HepG2 (cell line): ENCODE measurements around the gene TTLL13. TPM values are rescaled to one million over a fixed set of nuclear protein-coding genes. Genes with fewer than 3 reads are reported as not detected.
"Not testable (repeated sequence)": the region's sequence is repeated elsewhere in the genome, so short reads cannot be mapped to it uniquely, and the experiment has no call there.

Experiments used
- ATAC-seq: fragments of 200-7000 bp; cut with Tn5 transposase; 3 replicates; pipeline ENCODE4 v1.9.1; 2020; ENCODE audit warnings: mild to moderate bottlenecking, moderate library complexity
- BruUV-seq: library from RNA; stranded (reverse); fragments of 400-500 nt; replicated peaks from 2 replicates; lab custom pipeline; 2021; lab: Mats Ljungman, UMichigan
- CTCF ChIA-PET: fragments of 300-600 bp; formaldehyde crosslinking; extraction: SDS; loops from one replicate; lab custom pipeline; 2021; ENCODE audit warnings: low total read pairs, inconsistent platforms, low intra/inter-chr PET ratio; lab: Yijun Ruan, JAX
- POLR2A ChIA-PET: fragments of 350-600 bp; sonication (Branson Sonifier 250); formaldehyde crosslinking; loops from one replicate; lab custom pipeline; 2020; ENCODE audit warnings: antibody characterized with exemption, inconsistent platforms; lab: Yijun Ruan, JAX
- DNase-seq: peaks from one replicate; pipeline ENCODE4 v3.0.0-alpha.2; 2015; ENCODE audit warnings: low spot score
- FAIRE-seq: peaks from 3 replicates; lab custom pipeline; 2011; peaks lifted over from hg19 to GRCh38; lab: Jason Lieb, UNC
- H2AFZ ChIP-seq: one replicate; pipeline ENCODE4 v1.6.1; 2011; ENCODE audit warnings: low read length, inconsistent platforms
- H3K27ac ChIP-seq: fragments of 300-600 bp; 3 replicates; pipeline ENCODE4 v1.8.0; 2011; ENCODE audit warnings: mixed run types, mild to moderate bottlenecking, mixed read lengths, low read length, inconsistent platforms; ENCODE audit not compliant: insufficient read depth; ENCODE audit errors: extremely low read length
- H3K27me3 ChIP-seq, 2 experiments: fragments of 200-600 bp in 1 of 2; 2 replicates in 1 of 2; 3 replicates in 1 of 2; pipeline versions ENCODE4 v1.6.0 to v1.8.0; 2011; ENCODE audit warnings: low read length in 2 of 2, mild to moderate bottlenecking in 2 of 2, moderate library complexity in 2 of 2, inconsistent platforms in 1 of 2; ENCODE audit not compliant: insufficient read depth in 2 of 2, control insufficient read depth in 1 of 2
- H3K36me3 ChIP-seq, 2 experiments: fragments of 200-600 bp in 1 of 2; replicated peaks in 1 of 2; 2 replicates in 1 of 2; 3 replicates in 1 of 2; pipeline versions ENCODE4 v1.5.1 to v1.8.0; 2011; ENCODE audit warnings: low read length in 2 of 2, inconsistent platforms in 1 of 2; ENCODE audit not compliant: insufficient read depth in 2 of 2, control insufficient read depth in 1 of 2
- H3K4me1 ChIP-seq: 2 replicates; pipeline ENCODE4 v1.5.1; 2012; ENCODE audit warnings: low read length, inconsistent platforms; ENCODE audit not compliant: insufficient read depth
- H3K4me2 ChIP-seq: 2 replicates; pipeline ENCODE4 v1.6.0; 2011; ENCODE audit warnings: low read depth, low read length, inconsistent platforms
- H3K4me3 ChIP-seq, 3 experiments: fragments of 200-600 bp in 1 of 3; sonication (generic), shearing (Covaris generic) in 1 of 3; replicated peaks in 1 of 3; 2 replicates each; pipeline ENCODE4 v1.5.1; 2011 to 2016; ENCODE audit warnings: low read length in 3 of 3, inconsistent platforms in 2 of 3, low read depth in 2 of 3, mild to moderate bottlenecking in 2 of 3, control low read depth in 1 of 3, mixed read lengths in 1 of 3; ENCODE audit not compliant: insufficient read depth in 1 of 3
- H3K79me2 ChIP-seq: one replicate; pipeline ENCODE4 v1.6.1; 2011; ENCODE audit warnings: low read length, inconsistent platforms; ENCODE audit not compliant: insufficient read depth
- H3K9ac ChIP-seq: 2 replicates; pipeline ENCODE4 v1.6.0; 2011; ENCODE audit warnings: mild to moderate bottlenecking, low read depth, low read length, inconsistent platforms; ENCODE audit not compliant: insufficient read depth
- H3K9me3 ChIP-seq: 2 replicates; pipeline ENCODE4 v1.5.1; 2012; ENCODE audit warnings: mild to moderate bottlenecking, low read length
- H4K20me1 ChIP-seq: 2 replicates; pipeline ENCODE4 v1.6.0; 2011; ENCODE audit warnings: inconsistent platforms, mild to moderate bottlenecking, low read length, moderate library complexity; ENCODE audit not compliant: insufficient read depth
- GATAD2A ChIP-seq: IDR thresholded peaks from 2 replicates; pipeline ENCODE4 v1.6.1; 2016
- KDM5B ChIP-seq: sonication (generic); formaldehyde crosslinking; IDR thresholded peaks from 2 replicates; pipeline ENCODE4 v1.4.0; 2020; ENCODE audit warnings: missing genetic modification reagents, mild to moderate bottlenecking, borderline replicate concordance
- NONO ChIP-seq, 2 experiments: fragments of 450-650 bp in 1 of 2; sonication (generic) in 1 of 2; formaldehyde crosslinking in 1 of 2; IDR thresholded peaks in 1 of 2; conservative IDR thresholded peaks in 1 of 2; 2 replicates each; pipeline versions ENCODE4 v1.6.1 to v1.8.0; 2017 to 2022; ENCODE audit warnings: mild to moderate bottlenecking in 1 of 2, missing genetic modification reagents in 1 of 2, moderate library complexity in 1 of 2
- POGZ ChIP-seq: sonication (generic); formaldehyde crosslinking; IDR thresholded peaks from 2 replicates; pipeline ENCODE4 v1.4.0; 2020; ENCODE audit warnings: mild to moderate bottlenecking, missing genetic modification reagents
- STAG1 ChIP-seq: sonication (generic); formaldehyde crosslinking; IDR thresholded peaks from 2 replicates; pipeline ENCODE4 v1.4.0; 2020; ENCODE audit warnings: missing genetic modification reagents
- TRIM24 ChIP-seq: sonication (generic); formaldehyde crosslinking; IDR thresholded peaks from 2 replicates; pipeline ENCODE4 v1.8.0; 2022; ENCODE audit warnings: mild to moderate bottlenecking, missing genetic modification reagents
- U2AF2 ChIP-seq: fragments of 200-400 bp; formaldehyde crosslinking; IDR thresholded peaks from 2 replicates; pipeline ENCODE4 v1.6.1; 2017; ENCODE audit warnings: low read depth, mild to moderate bottlenecking, low read length
- ZNF331 ChIP-seq: sonication (generic); formaldehyde crosslinking; IDR thresholded peaks from 2 replicates; pipeline ENCODE4 v1.4.0; 2020; ENCODE audit warnings: missing genetic modification reagents
- WGBS: methylation state at CpG from one replicate; pipeline ENCODE4 v1.1.6; 2017; ENCODE audit warnings: low lambda C conversion rate; 5-methylcytosine and 5-hydroxymethylcytosine counted together
- in situ Hi-C: cut with HindIII; loops from 2 replicates; pipeline ENCODE4 v1.10.0; 2017; ENCODE audit warnings: low pct_unique_long_range_greater_than_20kb; ENCODE audit not compliant: extremely low pct_ligation_motif_present
- intact Hi-C: fragments of 100-400 bp; cut with micrococcal nuclease; formaldehyde crosslinking; loops from one replicate; pipeline ENCODE4 v1.10.0; 2022; ENCODE audit not compliant: unreplicated experiment
- polyA plus RNA-seq, 8 experiments: library from polyadenylated mRNA; depleted of rRNA in 3 of 8; stranded (reverse) in 7 of 8; unstranded in 1 of 8; fragments of >200 nt; fragmentation: Illumina TruSeq in 4 of 8; extraction: Trizol in 4 of 8; gene quantifications; 2 replicates each; pipeline versions ENCODE4 v1.2.1 to v1.2.3, GENCODE V29; 2011 to 2016; ENCODE audit warnings: low read depth in 4 of 8, missing spikeins in 1 of 8, mixed read lengths in 1 of 8; ENCODE audit not compliant: insufficient read depth in 1 of 8
- total RNA-seq, 5 experiments: library from RNA; depleted of rRNA; stranded (reverse); fragments of >200 nt; fragmentation: Illumina TruSeq; extraction: Trizol; gene quantifications; 2 replicates each; pipeline ENCODE4 v1.2.3, GENCODE V29; 2016; ENCODE audit warnings: low read depth in 1 of 5
- TF ChIP-seq, protein P1 (sequence below), 2 experiments: sonication (generic) in 1 of 2; formaldehyde crosslinking in 1 of 2; IDR thresholded peaks; 2 replicates each; pipeline versions ENCODE4 v1.5.1 to v1.6.1; 2011 to 2020; ENCODE audit warnings: borderline replicate concordance in 1 of 2, low read depth in 1 of 2, low read length in 1 of 2, mild to moderate bottlenecking in 1 of 2, missing genetic modification reagents in 1 of 2, moderate library complexity in 1 of 2
- TF ChIP-seq, protein P2 (sequence below): sonication (generic); formaldehyde crosslinking; IDR thresholded peaks from 2 replicates; pipeline ENCODE4 v1.5.0; 2020; ENCODE audit warnings: mild to moderate bottlenecking, missing genetic modification reagents
- TF ChIP-seq, protein P3 (sequence below): sonication (generic); formaldehyde crosslinking; IDR thresholded peaks from 2 replicates; pipeline ENCODE4 v1.4.0; 2020; ENCODE audit warnings: missing genetic modification reagents

TTLL13 gene
- total and polyA plus RNA-seq, 2 of the 13 experiments (the other 11 are each of a cell fraction or from before 2014, with no cell fraction given) = 0.07 to 0.29 TPM

DNA sequence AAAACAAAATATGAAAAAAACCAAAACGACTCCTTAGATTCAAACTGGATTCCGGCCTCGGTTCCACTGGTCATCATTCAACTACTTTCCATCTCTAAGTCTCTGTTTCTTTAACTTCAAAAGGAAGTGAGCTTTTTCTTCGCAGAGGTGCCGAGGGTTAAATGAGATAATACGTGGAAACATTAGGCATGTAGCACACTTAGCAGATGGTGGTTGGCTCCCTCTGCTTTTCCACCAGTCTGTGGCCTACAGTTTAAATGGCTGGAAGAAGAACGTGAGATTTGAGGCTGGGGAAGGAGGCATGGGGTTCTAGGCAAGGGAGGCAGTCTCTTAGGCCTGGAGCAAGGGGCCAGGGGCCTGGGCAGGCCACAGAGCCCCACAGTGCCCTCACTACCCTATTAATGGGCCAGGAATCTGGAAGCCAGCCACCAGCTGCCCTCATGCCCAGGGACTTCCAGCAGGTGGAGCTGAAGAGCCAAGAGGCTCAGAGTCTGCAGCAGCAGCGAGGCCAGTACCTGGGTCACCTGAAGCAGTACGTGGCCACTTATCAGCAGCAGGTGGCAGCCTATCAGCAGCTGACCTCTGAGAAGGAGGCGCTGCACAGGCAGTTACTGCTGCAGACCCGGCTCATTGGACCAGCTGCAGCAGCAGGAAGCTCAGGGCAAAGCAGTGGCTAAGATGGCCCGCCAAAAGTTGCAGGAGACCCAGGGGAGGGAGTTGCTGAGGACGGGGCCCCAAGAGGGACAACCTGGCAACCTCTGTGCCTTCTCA is 43.9 kb downstream of the TTLL13 start (continued):
- TF ChIP-seq, protein P1, sequence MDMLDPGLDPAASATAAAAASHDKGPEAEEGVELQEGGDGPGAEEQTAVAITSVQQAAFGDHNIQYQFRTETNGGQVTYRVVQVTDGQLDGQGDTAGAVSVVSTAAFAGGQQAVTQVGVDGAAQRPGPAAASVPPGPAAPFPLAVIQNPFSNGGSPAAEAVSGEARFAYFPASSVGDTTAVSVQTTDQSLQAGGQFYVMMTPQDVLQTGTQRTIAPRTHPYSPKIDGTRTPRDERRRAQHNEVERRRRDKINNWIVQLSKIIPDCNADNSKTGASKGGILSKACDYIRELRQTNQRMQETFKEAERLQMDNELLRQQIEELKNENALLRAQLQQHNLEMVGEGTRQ (IDR thresholded peaks at IDR 0.05; ENCODE audit: low read depth, low read length) = not testable (repeated sequence)
- TF ChIP-seq, protein P1 (CRISPR knock-in tag; IDR thresholded peaks at IDR 0.05; ENCODE audit: borderline replicate concordance) = peak; percentile 37; the same call in 1 of the 2 replicates
- TF ChIP-seq POGZ (CRISPR knock-in tag) (peak; percentile 50), KDM5B (CRISPR knock-in tag) (peak; percentile 47; the same call in 1 of the 2 replicates), ZNF331 (CRISPR knock-in tag) (0 out of 2 replicates have a peak, but pooled peaks have one; percentile 60), STAG1 (CRISPR knock-in tag) (peak; percentile 86)

DNA sequence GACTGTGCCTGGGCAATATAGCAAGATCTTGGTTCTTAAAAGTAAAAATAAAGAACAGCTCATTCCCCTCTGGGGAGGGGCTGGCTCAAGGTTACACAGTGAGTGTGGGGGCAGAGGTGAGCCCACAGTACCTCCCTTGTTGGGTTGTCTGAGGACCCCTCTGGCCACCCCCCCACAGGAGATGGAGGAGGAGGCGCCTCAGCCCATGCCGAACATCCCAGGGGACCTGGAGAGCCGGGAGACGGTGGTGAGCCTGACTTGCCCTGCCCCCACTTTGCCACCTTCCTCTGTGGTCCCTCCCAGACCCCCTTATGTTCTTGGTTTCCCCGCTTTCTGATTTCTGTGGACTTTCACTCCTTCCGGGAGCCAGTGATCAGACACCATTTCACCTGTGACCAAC is 44.8 kb downstream of the TTLL13 start:
- no peak overlapping the region for H3K4me3 ChIP-seq
- ATAC-seq (no peak), FAIRE-seq (no peak), DNase-seq (no peak)
- CTCF ChIA-PET = no interaction called here
- H3K79me2 ChIP-seq = no peaks in the 10 kb centered on the region
- intact Hi-C loops (no loop called here), in situ Hi-C loops (no loop called here)
- no peaks in the 10 kb centered on the region; a peak in 1 of 5 replicates for H3K27me3 ChIP-seq
- 0 out of 2 replicates have a peak overlapping the region, but pooled peaks have one; percentile 70 for H3K4me2 ChIP-seq
- H2AFZ ChIP-seq = no peak overlapping the region
- H3K9me3 ChIP-seq = no peaks in the 10 kb centered on the region
- no peaks in the 10 kb centered on the region for H3K36me3 ChIP-seq
- BruUV-seq = no TSS peak
- H4K20me1 ChIP-seq = no peaks in the 10 kb centered on the region
- WGBS = 37% methylated on average over 3 of the region's 6 CpGs
- POLR2A ChIA-PET = no interaction called here
- no peak overlapping the region for H3K9ac ChIP-seq
- peaks cover 11% of the 10 kb centered on the region for H3K4me1 ChIP-seq
- H3K27ac ChIP-seq = no peak overlapping the region
- TF ChIP-seq GATAD2A (CRISPR knock-in tag) (no peak), NONO (IDR thresholded peaks at IDR 0.05) (no peak), NONO (CRISPR knock-in tag; conservative IDR thresholded peaks at IDR 0.05) (no peak), TRIM24 (CRISPR knock-in tag) (no peak), U2AF2 (no peak)
- TF ChIP-seq, protein P2, sequence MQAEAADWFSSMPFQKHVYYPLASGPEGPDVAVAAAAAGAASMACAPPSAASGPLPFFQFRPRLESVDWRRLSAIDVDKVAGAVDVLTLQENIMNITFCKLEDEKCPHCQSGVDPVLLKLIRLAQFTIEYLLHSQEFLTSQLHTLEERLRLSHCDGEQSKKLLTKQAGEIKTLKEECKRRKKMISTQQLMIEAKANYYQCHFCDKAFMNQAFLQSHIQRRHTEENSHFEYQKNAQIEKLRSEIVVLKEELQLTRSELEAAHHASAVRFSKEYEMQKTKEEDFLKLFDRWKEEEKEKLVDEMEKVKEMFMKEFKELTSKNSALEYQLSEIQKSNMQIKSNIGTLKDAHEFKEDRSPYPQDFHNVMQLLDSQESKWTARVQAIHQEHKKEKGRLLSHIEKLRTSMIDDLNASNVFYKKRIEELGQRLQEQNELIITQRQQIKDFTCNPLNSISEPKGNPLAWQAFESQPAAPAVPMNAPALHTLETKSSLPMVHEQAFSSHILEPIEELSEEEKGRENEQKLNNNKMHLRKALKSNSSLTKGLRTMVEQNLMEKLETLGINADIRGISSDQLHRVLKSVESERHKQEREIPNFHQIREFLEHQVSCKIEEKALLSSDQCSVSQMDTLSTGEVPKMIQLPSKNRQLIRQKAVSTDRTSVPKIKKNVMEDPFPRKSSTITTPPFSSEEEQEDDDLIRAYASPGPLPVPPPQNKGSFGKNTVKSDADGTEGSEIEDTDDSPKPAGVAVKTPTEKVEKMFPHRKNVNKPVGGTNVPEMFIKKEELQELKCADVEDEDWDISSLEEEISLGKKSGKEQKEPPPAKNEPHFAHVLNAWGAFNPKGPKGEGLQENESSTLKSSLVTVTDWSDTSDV (CRISPR knock-in tag) = no peak
- TF ChIP-seq, protein P3, sequence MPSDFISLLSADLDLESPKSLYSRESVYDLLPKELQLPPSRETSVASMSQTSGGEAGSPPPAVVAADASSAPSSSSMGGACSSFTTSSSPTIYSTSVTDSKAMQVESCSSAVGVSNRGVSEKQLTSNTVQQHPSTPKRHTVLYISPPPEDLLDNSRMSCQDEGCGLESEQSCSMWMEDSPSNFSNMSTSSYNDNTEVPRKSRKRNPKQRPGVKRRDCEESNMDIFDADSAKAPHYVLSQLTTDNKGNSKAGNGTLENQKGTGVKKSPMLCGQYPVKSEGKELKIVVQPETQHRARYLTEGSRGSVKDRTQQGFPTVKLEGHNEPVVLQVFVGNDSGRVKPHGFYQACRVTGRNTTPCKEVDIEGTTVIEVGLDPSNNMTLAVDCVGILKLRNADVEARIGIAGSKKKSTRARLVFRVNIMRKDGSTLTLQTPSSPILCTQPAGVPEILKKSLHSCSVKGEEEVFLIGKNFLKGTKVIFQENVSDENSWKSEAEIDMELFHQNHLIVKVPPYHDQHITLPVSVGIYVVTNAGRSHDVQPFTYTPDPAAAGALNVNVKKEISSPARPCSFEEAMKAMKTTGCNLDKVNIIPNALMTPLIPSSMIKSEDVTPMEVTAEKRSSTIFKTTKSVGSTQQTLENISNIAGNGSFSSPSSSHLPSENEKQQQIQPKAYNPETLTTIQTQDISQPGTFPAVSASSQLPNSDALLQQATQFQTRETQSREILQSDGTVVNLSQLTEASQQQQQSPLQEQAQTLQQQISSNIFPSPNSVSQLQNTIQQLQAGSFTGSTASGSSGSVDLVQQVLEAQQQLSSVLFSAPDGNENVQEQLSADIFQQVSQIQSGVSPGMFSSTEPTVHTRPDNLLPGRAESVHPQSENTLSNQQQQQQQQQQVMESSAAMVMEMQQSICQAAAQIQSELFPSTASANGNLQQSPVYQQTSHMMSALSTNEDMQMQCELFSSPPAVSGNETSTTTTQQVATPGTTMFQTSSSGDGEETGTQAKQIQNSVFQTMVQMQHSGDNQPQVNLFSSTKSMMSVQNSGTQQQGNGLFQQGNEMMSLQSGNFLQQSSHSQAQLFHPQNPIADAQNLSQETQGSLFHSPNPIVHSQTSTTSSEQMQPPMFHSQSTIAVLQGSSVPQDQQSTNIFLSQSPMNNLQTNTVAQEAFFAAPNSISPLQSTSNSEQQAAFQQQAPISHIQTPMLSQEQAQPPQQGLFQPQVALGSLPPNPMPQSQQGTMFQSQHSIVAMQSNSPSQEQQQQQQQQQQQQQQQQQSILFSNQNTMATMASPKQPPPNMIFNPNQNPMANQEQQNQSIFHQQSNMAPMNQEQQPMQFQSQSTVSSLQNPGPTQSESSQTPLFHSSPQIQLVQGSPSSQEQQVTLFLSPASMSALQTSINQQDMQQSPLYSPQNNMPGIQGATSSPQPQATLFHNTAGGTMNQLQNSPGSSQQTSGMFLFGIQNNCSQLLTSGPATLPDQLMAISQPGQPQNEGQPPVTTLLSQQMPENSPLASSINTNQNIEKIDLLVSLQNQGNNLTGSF (CRISPR knock-in tag) = no peak
